ENCODE measurements around the gene ELF1. TPM values are rescaled to one million over a fixed set of nuclear protein-coding genes. Genes with fewer than 3 reads are reported as not detected.
"Not testable (repeated sequence)": the region's sequence is repeated elsewhere in the genome, so short reads cannot be mapped to it uniquely, and the experiment has no call there.

Gene ELF1
- total RNA-seq, 3 donors from 2014 or later: 101 to 138 (median 104) TPM

- Histone ChIP-seq H3K4me1 (no peaks in the 10 kb centered on the region), H3K9me3 (no peaks in the 10 kb centered on the region), H3K36me3 (no peaks in the 10 kb centered on the region), H3K4me3 (no peak overlapping the region), H3K27ac (peak overlapping the region; percentile 67 to 77), H3K27me3 (no peaks in the 10 kb centered on the region)
- TF ChIP-seq POLR2A (IDR thresholded peaks at IDR 0.05) (no peak), POLR2AphosphoS5 (IDR thresholded peaks at IDR 0.05) (no peak)
- TF ChIP-seq, protein P1, sequence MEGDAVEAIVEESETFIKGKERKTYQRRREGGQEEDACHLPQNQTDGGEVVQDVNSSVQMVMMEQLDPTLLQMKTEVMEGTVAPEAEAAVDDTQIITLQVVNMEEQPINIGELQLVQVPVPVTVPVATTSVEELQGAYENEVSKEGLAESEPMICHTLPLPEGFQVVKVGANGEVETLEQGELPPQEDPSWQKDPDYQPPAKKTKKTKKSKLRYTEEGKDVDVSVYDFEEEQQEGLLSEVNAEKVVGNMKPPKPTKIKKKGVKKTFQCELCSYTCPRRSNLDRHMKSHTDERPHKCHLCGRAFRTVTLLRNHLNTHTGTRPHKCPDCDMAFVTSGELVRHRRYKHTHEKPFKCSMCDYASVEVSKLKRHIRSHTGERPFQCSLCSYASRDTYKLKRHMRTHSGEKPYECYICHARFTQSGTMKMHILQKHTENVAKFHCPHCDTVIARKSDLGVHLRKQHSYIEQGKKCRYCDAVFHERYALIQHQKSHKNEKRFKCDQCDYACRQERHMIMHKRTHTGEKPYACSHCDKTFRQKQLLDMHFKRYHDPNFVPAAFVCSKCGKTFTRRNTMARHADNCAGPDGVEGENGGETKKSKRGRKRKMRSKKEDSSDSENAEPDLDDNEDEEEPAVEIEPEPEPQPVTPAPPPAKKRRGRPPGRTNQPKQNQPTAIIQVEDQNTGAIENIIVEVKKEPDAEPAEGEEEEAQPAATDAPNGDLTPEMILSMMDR (IDR thresholded peaks at IDR 0.05): no peak
- intact Hi-C loops (cut with DNase I; ENCODE audit: low total_unique reads): no loop called here
- no peak for DNase-seq (ENCODE audit: low spot score in 2 of 2)
Measured at GRCh38 chr13:41053384-41053826, 34.3 kb upstream of the ELF1 start.

DNA sequence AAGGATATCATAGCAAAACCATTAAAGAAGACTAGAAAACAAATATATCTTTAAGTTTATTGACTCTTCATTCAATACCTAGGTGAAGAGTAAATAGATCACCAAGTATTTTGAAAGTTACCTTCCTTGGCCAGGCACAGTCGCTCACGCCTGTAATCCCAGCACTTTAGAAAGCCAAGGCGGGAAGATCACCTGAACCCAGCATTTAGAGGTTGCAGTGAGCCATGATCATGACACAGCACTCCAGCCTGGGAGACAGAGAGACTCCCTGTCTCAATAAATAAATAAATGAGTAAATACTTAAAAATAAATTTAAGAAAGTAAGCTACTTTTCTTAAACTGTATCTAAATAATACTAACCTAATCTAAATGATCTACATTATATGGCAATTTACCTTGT lies 33.3 kb upstream of the ELF1 start:
- H3K4me3 ChIP-seq: no peak overlapping the region
- DNase-seq (ENCODE audit: low spot score in 2 of 2): no peak
- H3K4me1 ChIP-seq: no peaks in the 10 kb centered on the region
- intact Hi-C loops (cut with DNase I; ENCODE audit: low total_unique reads): no loop called here
- H3K27ac ChIP-seq: peak overlapping the region; percentile 67 to 77
- no peaks in the 10 kb centered on the region for H3K9me3 ChIP-seq
- H3K36me3 ChIP-seq: no peaks in the 10 kb centered on the region
- TF ChIP-seq, protein P1 (IDR thresholded peaks at IDR 0.05): no peak
- TF ChIP-seq POLR2AphosphoS5 (IDR thresholded peaks at IDR 0.05) (no peak), POLR2A (IDR thresholded peaks at IDR 0.05) (no peak)
- H3K27me3 ChIP-seq: no peaks in the 10 kb centered on the region

DNA sequence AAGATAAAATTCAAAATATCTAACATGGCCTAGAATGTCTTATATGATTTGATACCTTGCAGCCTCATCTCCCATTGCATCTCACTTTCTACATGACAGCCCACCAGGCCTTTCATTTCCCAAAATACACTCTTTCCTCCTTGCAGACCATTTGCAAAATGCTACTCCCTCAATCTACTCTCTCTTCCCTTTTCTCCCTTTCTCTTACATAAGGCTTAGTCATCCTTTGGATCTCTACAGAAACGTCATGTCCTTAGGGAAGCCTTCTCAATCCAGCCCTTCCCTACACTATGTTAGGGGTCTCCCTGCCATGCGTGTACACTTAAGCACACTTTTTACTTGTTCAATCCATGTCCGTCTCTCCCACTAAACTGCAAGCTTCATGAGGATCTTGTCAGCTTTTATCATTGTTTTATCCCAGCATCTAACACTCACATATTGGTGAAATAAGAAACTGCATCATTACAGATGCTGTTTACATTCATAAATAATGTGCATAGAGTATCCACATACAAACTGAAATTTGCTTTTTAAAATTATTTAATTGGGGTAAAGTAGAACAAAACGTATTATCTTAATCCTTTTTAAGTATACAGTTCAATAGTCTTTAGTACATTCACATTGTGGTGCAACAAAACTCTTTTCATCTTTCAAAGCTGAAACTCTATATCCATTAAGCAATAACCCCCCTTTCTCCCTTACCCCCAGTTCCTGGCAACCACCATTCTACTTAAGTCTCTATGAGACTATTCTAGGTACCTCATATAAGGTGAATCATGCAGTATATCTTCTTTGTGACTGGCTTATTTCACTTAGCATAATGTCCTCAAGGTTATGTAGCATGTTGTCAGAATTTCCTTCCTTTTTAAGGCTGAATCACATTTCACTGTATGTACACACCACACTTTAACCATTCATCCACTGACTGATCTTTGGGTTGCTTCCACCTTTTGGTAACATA lies 30.6 kb upstream of the ELF1 start:
- no peak for DNase-seq (ENCODE audit: low spot score in 2 of 2)
- Histone ChIP-seq H3K4me3 (no peak overlapping the region), H3K27me3 (no peaks in the 10 kb centered on the region), H3K4me1 (no peaks in the 10 kb centered on the region), H3K36me3 (no peaks in the 10 kb centered on the region), H3K9me3 (no peaks in the 10 kb centered on the region), H3K27ac (no peak overlapping the region)
- TF ChIP-seq, protein P1 (IDR thresholded peaks at IDR 0.05): no peak
- TF ChIP-seq POLR2AphosphoS5 (IDR thresholded peaks at IDR 0.05) (no peak), POLR2A (IDR thresholded peaks at IDR 0.05) (no peak)
- intact Hi-C loops (cut with DNase I; ENCODE audit: low total_unique reads): no loop called here

DNA sequence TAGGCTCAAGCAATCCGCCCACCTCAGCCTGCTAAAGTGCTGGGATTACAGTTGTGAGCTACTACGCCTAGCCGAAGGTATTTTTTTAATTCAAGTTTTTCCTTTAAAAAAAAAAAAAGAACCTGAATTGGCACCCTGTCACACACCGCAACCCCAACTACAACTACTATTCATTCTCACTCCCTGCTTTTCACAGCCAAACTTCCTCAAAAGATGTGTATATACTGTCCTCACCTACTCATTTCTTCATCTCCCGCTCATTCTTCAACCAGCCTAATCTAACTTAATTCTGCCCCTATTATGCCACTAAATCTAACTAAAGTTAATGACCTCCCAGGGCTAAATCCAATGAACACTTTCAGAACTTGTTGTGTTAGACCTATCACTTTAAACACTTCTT lies 29.5 kb upstream of the ELF1 start:
- no peak for TF ChIP-seq POLR2AphosphoS5 (IDR thresholded peaks at IDR 0.05)
- TF ChIP-seq, protein P1 (IDR thresholded peaks at IDR 0.05): no peak
- TF ChIP-seq POLR2A (IDR thresholded peaks at IDR 0.05): no peak
- Histone ChIP-seq H3K9me3 (peaks cover 0 to 3% of the 10 kb centered on the region in 2 donors), H3K4me1 (no peaks in the 10 kb centered on the region)

DNA sequence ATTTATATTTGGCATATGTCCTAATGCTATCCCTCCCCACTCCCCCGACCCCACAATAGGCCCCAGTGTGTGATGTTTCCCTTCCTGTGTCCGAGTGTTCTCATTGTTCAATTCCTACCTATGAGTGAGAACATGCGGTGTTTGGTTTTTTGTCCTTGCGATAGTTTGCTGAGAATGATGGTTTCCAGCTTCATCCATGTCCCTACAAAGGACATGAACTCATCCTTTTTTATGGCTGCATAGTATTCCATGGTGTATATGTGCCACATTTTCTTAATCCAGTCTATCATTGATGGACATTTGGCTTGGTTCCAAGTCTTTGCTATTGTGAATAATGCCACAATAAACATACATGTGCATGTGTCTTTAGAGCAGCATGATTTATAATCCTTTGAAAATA lies 23.3 kb upstream of the ELF1 start:
- H3K4me1 ChIP-seq; DNase-seq (ENCODE audit: low spot score in 2 of 2); H3K27me3 ChIP-seq; H3K36me3 ChIP-seq; intact Hi-C loops (cut with DNase I; ENCODE audit: low total_unique reads); H3K27ac ChIP-seq; H3K9me3 ChIP-seq; H3K4me3 ChIP-seq: not testable (repeated sequence)

More for the DNA sequence above, 29.5 kb upstream of the ELF1 start:
- no peaks in the 10 kb centered on the region for H3K27me3 ChIP-seq
- no peak for DNase-seq (ENCODE audit: low spot score in 2 of 2)
- no peaks in the 10 kb centered on the region for H3K36me3 ChIP-seq
- H3K4me3 ChIP-seq: no peak overlapping the region
- H3K27ac ChIP-seq: no peak overlapping the region
- intact Hi-C loops (cut with DNase I; ENCODE audit: low total_unique reads): no loop called here
